Fibroblast of skin of back (primary cell): ENCODE results near the gene EDEM3. TPM values are rescaled to one million over a fixed set of nuclear protein-coding genes. Genes with fewer than 3 reads are reported as not detected.
"Not testable (repeated sequence)": the region's sequence is repeated elsewhere in the genome, so short reads cannot be mapped to it uniquely, and the experiment has no call there.

ENCODE experiments used
- DNase-seq: peaks from one replicate; pipeline ENCODE4 v3.0.0-alpha.2; 2013
- polyA plus RNA-seq, 2 experiments: library from polyadenylated mRNA; unstranded; fragments of 120-200 nt; gene quantifications; one replicate each; pipeline ENCODE4 v1.2.1, GENCODE V29; 2013; ENCODE audit not compliant: insufficient read length in 2 of 2

The EDEM3 gene, protein sequence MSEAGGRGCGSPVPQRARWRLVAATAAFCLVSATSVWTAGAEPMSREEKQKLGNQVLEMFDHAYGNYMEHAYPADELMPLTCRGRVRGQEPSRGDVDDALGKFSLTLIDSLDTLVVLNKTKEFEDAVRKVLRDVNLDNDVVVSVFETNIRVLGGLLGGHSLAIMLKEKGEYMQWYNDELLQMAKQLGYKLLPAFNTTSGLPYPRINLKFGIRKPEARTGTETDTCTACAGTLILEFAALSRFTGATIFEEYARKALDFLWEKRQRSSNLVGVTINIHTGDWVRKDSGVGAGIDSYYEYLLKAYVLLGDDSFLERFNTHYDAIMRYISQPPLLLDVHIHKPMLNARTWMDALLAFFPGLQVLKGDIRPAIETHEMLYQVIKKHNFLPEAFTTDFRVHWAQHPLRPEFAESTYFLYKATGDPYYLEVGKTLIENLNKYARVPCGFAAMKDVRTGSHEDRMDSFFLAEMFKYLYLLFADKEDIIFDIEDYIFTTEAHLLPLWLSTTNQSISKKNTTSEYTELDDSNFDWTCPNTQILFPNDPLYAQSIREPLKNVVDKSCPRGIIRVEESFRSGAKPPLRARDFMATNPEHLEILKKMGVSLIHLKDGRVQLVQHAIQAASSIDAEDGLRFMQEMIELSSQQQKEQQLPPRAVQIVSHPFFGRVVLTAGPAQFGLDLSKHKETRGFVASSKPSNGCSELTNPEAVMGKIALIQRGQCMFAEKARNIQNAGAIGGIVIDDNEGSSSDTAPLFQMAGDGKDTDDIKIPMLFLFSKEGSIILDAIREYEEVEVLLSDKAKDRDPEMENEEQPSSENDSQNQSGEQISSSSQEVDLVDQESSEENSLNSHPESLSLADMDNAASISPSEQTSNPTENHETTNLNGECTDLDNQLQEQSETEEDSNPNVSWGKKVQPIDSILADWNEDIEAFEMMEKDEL
- polyA plus RNA-seq (2013, experiment 1 of 2; ENCODE audit: insufficient read length), result 18.7 TPM
- 26.2 TPM for polyA plus RNA-seq (2013, experiment 2 of 2; ENCODE audit: insufficient read length)

DNA sequence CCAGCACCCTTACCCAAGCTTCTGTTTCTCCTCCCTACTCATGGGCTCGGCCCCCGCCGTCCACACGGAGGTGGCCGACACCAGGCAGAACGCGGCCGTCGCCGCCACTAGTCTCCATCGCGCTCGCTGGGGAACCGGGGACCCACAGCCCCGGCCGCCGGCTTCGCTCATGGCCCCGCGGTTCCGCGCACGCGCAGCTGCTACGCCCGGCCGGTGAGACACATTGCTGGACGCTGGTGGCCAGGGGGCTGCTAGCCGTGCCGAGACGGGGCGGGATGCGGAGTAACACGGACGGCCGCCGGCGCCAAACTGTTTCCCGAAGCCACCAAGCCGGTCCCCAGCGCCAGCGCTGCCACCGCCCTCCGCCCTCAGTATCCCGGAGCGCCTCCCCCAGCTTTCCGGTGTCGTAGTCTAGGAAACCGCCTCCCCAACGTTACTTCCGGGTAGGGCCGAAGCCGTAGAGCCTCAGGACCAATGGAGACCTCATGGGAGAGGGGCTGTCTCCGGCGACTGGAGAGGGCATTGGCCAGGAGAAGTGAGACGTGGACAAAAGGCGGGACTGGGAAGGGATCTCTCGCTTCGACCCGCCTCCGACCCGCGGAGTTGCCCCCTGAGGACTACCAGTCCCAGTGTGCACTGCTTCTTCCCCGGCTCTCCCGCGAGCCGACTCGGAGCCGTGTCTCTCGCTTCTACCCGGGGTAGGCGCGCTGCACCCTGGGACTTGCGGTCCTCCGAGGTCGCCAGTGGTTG, at the start of gene EDEM3:
TSS of gene EDEM3 (minus strand) at position 383 of the 750 bp plus-strand sequence. CDS start at position 171, 212 bp downstream.
- DNase-seq, result peak; percentile 100

DNA sequence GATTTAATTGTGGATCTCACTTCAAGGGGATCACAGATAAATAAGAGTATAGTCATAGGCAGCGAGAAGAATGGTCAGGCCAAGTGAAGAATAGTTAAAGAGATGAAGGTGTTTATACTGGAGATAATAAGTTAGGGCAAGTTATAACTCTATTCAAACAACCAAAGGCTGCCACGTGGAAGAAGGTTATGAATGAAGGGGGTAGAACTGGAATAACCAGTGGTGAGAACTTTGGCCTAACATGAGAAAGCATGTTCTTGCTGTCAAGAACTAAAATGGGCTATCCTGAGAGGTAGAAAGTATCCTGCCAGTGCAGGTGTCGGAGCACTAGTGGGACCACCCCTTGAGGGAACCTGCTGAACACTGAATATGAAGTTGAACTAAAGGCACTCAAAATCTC, 49.6 kb upstream of the EDEM3 start:
- DNase-seq, result no peak

DNA sequence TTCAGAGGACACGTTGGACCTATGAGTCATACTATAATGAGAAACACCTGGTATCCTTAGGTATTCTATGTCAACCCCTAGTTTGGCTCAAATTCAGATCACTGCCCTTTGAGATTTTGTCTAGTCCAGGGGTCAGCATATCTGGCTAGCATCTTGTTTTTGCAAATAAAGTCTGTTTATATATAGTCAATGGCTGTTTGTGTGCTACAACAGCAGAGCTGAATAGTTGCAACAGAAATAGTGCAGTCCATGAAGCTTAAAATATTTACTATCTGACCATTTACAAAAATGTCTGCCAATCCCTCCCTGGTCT, 48.5 kb upstream of the EDEM3 start:
- DNase-seq, result no peak

DNA sequence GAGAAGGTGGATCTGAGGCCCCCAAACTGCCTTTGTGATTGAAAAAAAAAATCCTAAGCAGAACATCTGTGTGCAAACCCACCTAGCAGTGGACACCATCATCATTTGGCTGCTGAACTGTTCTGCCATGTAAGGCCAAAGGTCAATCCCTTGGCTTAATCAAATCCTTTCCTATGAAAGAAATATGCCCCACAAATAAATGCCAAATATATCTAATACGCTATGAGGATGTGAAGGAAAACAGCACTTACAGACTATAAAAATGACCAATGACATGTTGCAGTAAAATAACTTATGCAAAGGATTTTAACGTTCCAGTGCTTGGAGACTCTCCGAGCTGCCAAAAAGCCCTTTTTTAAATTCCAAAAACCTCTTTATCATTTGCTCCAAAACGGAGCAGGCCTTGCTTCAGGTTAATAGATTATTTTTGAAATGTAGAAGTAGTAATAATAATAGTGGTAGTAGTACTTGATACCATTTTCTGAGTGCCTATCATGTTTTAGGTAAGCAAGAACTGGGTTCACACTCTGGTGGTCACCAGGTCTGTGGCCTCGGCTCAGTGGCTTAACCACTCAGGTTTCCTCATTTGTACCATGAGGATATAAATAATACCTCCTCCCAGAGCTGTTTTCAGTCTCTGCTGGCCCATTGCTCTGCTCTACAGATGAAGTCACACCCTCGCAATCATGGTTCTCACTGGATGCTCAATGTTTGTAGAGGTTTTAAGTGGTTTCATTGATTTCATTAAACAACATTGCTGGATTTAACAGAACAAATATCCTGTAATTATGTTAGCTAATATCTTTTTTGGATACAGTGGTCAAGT, 47.9 kb upstream of the EDEM3 start:
- DNase-seq, result no peak

DNA sequence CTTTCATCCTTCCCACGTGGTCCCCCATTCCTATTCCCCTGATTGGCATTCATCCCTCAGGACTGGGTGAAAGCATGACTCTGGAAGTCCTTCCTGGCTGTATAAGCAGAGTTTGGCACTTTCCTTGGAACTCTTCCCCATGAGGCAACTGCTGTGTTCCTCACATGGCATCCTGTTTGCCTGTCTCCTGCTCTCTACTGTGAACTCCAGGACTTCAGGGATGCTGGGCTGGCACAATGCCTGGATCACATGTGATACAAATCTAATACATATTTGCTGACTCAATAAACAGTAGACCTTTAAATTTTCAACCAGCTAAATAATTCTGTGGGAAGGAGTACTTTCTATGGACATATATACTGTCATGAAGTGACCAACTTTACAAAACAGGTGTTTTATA, 46.8 kb upstream of the EDEM3 start:
- DNase-seq, result peak; percentile 46

DNA sequence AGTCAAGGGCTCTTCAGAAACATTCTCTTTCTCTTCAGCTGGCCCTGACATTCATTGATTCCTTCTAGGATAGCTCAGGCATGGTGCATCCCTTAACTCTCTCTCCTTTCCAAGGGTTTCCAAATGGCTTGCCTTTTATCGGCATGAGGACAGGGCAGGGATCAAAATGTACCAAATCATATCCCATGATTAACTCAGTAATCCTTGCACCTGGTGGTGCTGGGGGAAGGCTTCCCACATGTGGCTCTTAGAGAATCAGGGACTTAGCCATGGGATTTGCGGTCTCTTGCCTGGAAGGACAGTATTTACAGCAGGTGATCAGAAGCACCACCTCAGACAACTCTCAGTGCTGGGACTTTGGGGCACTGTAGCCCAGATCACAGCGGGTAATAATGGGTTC, 46.2 kb upstream of the EDEM3 start:
- no peak for DNase-seq

DNA sequence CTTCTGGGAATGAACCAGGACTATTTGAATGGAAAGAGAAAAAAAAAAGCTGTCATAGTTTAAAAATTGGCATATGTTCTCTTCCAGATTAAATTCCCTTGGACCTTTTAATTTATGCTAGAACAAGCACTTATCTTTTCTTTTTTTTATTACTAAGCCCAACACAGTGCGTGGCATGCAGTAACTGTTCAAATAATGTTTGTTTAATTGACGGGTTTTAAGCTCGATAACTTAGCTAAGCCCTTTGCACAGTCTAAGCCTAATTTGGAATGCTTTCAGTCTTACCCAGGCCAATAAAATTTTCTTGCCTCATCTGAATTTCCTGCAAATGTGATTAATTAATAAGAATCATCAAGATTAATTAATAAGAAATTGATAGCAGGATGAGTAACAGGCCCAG, 39.3 kb upstream of the EDEM3 start:
- no peak for DNase-seq

DNA sequence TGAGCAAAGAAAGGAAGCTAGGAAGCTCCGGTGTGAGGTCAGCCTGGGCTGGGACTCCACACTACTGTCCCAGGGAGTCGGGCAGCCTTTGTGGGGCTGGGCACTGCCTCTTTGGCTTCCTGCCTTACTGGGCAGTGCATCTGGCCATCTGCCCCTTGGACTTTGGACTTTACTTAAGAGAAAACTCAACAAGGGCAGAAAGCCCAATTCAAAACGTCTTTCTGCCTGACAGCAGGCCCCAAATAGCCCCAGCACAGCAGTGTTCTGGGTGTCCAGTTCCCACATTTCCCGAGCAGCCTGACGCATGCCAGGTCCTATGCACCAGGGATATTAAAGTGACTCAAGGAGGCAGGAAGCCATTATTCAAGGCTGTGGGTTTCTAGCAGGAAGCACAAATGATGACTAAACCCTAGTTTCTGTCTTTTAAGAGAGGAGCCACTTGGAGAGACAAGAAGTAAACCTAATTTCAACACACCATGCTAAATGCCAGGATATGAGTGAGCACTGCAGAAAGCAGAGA, 37.9 kb upstream of the EDEM3 start:
- peak; percentile 97 for DNase-seq

DNA sequence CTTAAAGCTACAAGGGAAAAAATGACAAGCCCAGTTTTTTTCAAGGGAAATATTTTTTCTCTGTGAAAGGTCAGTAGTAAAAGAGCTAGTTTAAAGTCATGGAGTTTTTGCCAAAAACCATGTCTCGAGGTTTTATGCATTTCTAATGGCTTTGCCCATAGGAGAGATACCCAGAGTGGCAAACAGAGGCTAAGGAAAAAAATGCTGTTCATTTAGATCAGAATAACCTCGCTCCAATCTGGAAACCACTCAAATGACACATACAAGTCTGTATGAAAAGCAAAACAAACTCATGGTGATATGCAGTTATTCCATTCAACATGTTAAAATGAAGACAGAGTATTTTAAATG, 36.9 kb upstream of the EDEM3 start:
- peak; percentile 68 for DNase-seq

DNA sequence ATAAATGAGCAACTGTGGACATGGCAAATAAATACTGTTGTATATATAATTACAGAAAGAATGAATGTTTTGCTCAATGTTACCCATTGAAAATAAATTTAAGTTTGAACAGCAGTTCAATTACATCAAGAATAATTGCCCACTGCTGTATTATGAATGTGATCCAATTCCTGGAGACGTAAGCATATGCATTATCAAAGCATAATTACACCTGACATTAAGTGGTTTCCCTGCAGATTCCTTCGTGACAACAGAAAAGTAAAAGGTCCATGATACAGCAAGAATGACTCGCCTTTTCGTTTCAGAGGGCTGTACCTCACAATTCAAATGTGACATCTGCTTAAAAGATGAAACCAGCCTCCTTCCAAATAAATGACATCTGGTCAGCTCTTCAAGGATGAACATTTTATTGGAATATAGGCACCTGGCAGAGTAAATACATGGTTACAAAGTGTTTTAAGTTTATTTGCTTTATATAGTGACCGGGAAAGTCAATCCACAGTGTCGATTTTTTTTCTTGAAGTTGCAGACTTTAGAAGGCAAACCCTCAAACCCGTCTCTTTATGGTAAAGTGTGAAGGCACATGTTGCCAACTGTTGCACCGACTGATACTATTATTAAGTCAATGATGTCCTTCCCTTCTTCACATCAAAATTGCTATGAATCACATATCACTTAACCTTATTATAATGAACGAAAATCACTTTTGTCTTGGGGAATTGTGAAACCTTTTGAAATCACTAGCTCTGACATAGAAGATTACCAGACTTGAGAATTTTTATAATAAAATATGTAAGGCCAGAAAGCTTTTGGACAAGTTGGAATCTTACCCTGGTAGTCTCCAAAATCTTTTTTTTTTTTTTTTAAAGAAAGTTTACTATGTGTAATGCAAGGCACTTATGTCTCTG, 36.2 kb upstream of the EDEM3 start:
- DNase-seq, result no peak

DNA sequence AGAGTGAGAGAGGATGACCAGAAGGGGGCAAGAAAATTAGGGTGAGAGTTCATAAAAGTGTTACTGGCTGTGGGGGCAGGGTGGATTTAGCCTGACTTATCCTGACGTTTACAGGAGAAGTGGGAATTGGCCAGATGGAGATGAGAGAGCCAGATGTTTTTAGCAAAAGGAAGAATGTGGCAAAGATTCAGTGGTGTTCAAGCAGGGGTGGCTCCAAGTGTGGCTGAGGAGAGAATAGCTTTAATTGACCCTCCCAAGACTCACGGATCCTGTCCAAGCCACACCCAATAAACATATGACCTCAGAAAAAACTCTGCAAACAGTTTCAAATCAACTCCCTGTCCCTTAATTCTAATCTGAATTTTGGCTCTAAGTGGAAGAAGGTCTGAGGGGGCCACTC, 35.2 kb upstream of the EDEM3 start:
- no peak for DNase-seq

DNA sequence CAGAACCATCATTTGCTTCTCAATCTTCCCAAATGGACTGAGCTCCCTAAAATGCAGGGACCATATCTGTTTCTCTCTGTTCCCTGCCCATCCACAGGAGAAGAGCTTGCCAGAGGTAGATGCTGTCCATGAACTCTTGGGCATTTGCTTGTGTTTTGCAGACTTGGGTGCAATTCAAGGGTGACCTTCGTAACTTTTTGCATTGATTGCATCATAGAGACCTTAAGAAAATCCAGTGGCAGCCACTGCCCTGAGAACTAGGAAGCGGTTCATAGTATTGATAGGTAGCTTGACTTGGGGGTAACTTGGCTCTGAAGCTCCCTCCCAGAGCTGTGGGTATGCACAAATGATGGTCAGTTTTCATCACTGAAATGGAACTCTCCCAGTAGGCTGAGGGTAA, 34.3 kb upstream of the EDEM3 start:
- no peak for DNase-seq

DNA sequence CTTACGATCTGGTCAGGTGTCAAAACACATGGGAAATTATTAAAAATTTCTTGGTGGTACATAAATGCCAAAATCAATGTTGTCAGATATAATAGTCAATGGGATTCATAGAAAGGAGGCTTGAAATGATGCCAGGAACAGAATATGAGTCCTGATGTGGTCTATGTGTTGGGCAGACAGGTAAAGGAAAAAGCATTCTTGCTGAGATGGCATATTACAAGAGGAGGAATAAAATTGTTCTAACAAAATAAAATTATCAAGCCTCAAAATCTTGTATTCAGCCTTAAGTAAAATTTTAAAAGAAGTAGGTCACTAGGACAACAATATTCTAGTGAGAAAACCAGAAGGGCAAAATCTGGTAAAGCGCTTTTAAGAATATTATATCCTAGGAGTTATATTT, 30.9 kb upstream of the EDEM3 start:
- no peak for DNase-seq

DNA sequence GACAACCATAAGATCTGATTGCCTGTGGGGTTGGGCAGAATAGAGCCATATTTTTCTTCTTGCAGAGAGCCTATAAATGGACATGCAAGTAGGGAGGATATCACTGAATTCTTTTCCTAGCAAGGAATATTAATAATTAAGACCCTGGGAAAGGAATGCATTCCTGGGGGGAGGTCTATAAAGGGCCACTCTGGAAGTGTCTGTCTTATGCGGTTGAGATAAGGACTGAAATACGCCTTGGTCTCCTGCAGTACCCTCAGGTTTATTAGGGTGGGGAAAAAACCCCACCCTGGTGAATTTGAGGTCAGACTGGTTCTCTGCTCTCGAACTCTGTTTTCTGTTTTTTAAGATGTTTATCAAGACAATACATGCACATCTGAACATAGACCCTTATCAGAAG, 29.1 kb upstream of the EDEM3 start:
- not testable (repeated sequence) for DNase-seq

DNA sequence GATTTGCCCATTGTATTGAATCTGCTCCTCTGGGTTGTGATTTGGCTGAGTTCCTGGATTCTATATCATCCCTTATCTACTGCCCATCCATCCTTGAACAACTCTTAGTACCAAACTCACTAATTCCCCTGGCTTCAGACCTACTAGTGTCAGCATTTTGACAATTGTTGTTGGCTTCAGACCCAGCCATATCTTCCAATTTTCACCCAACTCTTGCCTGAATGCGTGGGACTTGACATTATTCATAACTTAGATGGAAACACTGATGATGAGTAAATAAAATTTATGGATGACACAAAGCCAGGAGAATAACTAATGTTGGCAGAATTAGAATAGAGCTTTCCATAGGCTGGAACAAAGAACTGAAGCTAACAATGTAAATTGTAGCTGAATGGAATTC, 27.3 kb upstream of the EDEM3 start:
- DNase-seq, result no peak

DNA sequence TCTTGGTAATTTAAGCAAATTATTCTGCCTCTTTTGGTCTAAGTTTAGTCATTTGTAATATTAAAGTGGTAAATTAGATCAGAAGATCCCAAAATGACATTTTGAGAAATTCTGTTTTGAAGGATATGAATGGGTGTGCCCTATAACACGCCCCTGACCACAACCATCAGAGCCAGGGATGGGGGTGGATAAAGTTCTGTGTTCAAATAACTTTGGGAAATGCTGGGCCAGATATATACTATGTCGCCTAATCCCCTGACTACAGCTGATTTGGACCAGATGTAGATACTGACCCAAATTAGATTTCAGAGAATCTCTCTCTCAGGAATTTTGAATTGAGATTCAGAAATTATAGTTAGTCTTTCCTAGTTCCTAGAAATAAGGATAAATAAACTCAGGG, 21.2 kb upstream of the EDEM3 start:
- DNase-seq, result no peak

DNA sequence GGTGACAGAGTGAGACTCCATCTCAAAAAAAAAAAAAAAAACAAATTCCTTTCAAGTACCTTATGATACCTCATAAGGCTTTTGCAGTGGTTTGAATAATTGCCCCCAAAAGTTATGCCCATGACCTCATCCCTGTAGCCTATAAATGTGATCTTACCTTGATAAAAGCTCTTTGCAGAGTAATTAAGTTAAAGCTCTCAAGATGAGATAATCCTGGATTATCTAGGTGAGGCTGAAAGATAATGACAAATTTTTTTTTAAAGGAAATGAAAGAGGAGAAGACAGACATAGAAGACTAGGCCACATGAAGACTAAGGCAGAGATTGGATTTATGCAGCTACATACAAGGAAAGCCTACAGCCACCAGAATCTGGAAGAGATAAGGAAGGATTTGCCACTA, 20.7 kb upstream of the EDEM3 start:
- DNase-seq, result no peak

DNA sequence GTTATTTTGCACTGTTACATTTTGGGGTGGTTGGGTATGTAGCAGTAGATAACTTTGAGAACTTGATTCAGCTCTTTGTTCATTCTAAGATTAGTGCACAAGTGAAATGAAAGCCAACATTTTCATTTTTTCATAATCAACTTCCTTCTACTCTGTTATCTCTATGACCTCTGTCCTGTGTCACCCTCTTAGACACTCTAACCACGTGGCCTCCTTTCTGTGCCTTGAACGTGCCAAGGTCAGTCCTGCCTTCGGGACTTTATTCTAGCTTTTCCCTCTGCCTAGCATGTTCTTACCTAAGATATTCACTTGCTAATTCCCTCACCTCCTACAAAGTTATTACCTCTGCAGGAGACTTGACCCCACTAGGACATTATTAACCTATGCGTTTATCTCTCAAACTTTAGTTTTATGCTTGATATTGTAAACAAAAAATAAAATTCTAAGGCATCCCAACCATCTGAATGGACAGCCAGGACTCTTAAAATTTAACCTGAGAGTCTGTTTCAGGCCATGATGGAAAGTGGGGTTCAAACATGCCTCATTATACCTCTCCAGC, 19.2 kb upstream of the EDEM3 start:
- DNase-seq, result no peak

DNA sequence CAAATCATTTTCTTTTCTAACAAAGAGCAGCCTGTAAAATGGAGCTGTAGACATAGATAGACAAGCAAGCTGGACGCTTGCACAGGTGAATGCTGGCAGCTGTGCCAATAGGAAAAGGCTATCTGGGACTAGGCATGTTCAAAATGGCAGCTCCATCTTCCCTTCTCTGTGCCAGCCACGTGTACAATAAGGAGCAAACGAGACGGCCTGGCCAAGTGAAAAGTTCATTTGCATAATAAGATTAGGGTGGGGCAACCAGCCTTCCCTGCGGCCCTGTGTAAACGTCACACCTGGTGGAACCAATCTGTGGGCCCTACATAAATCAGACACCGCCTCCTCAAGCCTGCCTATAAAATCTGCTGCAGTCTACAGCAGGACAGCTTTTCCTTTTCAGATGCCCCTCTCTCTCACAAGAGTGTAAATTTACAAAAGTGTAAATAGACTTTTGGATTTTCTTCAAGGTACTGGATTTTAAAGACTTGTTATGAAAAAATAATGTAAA, 16.6 kb upstream of the EDEM3 start:
- no peak for DNase-seq
